ENCODE data around the gene CROCC.
A peak's percentile ranks its signal among the peaks of the same experiment; 100 is the strongest.
"Not testable (repeated sequence)": the region's sequence is repeated elsewhere in the genome, so short reads cannot be mapped to it uniquely, and the experiment has no call there.

Gene CROCC

DNA sequence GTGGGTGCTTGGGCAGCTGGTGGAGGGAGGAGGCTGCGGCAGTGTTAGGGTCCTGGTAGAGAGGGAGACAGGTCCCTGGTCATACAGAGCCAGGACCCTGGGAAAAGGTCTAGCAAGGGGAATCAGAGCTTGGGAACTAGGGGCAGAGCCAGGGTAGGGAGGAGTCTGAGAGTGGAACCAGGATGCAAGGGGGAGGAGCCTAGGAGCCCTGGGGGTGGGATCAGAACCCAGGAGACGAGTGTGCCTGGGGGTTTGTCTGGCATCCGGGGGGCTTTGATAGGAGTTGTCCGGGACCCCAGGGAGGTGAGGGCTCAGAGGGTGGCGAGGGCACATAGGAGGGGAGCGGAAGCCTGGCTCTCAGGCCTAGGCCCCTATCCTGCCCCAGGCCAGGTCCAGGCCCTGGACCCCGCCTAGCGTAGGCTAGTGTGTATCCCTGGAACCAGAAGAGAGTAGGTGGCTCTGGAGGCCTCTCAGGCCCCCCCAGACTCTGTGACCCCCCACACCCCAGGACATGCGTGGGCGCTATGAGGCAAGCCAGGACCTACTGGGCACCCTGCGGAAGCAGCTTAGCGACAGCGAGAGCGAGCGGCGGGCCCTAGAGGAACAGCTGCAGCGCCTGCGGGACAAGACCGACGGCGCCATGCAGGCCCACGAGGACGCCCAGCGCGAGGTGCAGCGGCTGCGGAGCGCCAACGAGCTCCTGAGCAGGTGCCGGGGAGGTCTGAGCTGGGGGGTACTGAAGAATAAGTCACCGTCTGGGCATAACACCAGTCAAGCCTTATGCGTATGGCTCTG lies 17.9 kb downstream of the CROCC start:
- DNase-seq, result not testable (repeated sequence)

DNA sequence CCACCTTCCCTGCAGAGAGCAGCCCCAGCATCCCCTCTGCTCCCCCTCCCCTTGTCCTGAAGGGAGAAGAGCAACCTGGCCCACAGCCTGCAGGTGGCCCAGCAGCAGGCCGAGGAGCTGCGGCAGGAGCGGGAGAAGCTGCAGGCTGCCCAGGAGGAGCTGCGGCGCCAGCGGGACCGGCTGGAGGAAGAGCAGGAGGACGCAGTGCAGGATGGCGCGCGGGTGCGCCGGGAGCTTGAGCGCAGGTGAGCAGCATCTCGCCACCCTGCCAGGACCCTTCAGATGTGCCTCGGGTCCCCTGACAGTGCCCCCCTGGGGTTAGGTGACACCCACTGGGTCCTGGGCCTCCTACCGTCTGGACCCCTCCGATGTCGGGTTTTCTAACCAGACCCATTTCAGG lies 22.3 kb downstream of the CROCC start:
- no peak for DNase-seq

DNA sequence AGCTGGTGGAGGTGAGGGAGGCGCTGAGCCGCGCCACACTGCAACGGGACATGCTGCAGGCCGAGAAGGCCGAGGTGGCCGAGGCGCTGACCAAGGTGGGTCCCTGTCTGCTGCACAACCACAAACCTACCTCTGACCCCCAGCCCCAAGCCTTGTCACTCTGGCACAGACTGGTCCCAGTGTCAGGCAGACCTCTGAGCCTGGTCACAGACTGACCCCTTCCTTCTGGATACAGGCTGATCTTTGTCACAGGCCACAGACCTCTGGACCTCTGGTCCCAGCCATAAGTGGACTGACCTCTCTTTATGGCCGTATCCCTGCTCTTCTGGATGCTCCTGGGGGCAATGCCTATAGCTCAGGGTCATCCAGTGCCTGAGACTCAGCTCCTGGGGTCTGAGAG lies 23.8 kb downstream of the CROCC start:
- not testable (repeated sequence) for DNase-seq

DNA sequence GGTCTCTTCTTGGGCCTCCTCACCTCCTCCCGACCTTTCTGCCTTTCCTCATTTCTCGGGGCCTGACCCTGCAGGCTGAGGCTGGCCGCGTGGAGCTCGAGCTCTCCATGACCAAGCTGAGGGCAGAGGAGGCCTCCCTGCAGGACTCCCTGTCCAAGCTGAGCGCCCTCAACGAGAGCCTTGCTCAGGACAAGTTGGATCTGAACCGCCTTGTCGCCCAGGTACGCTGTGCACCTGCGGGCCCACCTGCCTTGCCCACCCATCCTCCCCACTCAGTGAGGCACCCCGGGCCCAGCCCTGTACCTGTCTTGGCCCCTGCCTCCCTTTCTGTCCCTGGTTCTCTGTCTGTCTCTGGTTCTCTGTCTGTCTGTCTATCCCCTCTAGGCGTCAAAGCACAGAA lies 24.5 kb downstream of the CROCC start:
- not testable (repeated sequence) for DNase-seq

DNA sequence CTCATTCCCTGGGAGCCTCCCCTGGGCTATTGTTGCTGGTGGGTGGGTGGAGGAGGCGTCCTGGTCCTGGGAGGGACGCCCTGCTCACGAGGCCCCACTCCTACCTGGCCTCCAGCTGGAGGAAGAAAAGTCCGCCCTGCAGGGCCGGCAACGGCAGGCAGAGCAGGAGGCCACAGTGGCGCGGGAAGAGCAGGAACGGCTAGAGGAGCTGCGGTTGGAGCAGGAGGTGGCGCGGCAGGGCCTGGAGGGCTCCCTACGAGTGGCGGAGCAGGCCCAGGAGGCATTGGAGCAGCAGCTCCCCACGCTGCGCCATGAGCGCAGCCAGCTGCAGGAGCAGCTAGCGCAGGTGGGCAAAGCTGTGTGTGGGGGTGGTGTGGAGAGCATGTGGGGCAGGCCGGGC lies 24.9 kb downstream of the CROCC start:
- no peak for DNase-seq

DNA sequence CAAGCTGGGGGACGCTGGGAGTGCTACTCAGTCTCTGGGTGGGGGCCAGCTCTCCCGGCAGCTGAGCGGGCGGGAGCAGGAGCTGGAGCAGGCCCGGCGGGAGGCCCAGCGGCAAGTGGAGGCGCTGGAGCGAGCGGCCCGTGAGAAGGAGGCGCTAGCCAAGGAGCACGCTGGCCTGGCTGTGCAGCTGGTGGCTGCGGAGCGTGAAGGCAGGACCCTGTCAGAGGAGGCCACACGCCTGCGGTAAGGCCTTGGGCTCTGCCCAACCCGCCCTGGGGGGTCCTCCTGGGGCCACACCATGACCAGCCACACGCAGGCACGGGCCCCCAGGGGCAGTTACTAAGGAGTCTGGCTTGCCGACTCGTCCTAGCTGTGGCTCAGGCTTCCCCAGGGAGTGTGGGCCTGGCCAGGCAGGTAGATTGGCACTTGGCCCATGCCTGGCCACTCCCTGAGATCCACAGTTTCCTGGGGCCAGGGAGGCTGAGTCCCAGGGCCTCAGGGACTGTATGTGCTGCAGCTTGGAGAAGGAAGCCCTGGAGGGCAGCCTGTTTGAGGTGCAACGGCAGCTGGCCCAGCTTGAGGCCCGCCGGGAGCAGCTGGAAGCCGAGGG lies 26.7 kb downstream of the CROCC start:
- DNase-seq, result peak; percentile 34

DNA sequence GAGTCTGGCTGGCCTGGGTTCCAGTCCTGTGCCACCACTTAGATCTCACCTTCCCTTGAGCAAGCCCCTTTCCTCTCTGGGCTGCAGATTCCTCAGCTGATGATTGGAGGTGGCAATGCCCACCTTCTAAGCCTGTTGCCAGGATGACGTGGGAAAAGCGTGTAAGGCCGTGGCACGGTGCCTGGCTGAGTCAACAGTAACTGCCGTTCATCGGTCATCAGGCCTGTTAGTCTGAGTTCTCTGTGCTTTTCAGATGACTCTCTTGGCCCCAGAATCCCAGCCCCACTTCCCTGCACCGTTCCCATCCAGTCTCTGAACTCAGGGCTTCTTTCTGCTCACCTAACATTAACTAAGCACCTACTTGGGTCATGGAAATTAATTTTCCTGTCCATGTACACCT lies 27.3 kb downstream of the CROCC start:
- not testable (repeated sequence) for DNase-seq

DNA sequence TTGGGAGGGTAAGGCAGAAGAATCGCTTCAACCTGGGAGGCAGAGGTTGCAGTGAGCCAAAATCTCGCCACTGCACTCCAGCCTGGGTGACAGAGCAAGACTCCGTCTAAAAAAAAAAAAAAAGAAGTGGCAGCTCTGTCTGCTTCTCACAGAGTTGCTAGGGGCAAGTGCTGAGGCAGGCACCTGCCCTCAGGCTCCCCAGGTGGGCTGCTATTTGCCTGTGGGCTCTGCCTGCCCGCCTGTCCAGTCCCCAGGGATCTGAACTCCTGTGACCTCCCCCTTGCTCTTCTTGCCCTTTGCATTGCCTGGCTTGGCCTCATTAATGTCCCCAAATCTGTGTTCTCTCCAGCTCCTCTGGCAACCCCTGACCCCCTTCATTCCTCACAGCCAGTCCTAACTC lies 30.6 kb downstream of the CROCC start:
- not testable (repeated sequence) for DNase-seq

DNA sequence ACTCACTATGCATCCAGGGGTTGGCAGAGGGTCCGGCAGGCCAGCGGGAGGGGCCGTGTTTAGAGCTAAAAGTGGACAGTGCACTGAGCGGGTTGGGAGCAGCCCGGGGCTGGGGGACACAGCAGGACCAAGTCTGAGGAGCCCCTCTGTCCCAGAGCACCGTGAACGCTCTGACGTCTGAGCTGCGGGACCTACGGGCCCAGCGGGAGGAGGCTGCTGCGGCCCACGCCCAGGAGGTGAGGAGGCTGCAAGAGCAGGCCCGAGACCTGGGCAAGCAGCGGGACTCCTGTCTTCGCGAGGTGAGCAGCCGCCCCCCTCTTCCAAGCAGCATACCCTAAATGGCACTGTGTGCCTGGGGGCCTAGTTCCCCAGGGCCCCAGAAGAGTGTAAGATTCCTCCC lies 32.8 kb downstream of the CROCC start:
- no peak for DNase-seq

DNA sequence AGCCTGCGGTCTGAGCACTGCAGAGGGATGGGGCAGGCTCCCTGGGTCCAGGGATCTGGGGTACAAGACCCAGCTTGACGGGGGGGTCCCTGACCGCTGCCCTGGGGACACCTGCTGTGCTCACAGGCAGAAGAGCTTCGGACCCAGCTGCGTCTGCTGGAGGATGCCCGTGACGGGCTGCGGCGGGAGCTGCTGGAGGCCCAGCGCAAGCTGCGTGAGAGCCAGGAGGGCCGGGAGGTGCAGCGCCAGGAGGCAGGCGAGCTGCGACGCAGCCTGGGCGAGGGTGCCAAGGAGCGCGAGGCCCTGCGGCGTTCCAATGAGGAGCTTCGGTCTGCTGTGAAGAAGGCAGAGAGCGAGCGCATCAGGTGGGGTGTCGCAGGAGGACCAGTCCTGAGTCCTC lies 33.5 kb downstream of the CROCC start:
- no peak for DNase-seq

DNA sequence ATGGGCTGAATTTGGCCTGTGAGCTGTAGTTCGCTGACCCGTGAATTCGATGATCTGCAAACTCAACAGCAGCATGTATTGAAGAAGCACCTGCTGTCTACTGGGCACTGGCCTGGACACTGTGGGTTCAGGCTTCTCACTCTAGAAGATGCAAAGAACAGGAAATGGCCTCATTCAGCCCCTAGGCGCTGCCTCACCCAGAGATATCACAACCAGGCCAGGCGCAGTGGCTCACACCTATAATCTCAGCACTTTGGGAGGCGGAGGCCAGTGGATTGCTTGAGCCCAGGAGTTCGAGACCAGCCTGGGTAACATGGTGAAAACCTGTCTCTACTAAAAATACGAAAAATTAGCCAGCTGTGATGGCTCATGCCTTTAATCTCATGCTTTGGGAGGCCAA lies 35.0 kb downstream of the CROCC start:
- no peak for DNase-seq

DNA sequence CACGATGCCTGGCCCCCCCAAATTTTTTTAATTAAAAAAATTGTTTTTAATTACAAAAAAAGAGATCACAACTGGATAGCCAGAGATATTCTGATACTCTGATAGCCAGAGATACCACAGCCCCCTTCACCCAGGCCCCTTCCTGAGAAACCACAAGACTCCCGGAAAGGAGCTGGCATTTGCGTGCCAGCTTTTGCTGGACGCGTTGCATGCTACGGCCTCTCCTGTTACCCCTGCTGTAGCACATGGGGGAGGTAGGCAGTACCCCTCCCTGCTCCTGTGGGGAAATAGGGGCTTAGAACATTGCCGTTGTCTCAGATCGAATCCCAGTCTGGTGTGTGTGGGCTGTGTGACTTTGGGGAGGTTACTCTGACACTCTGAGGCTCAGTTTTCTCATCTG lies 36.0 kb downstream of the CROCC start:
- DNase-seq, result no peak

DNA sequence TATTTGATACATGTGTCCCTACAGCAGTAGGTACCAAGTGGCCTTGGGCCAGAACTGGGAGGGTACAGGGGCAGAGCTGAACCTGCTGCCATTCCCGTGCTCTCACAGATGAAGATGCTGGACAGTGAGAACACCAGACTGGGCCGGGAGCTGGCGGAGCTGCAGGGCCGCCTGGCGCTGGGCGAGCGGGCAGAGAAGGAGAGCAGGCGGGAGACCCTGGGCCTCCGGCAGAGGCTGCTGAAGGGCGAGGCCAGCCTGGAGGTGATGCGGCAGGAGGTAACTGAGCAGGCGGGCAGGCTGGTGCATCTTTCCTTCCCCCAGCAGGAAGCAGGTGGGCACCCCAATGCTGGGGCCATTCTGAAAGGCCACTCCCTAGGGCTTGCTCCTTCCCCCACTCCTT lies 36.7 kb downstream of the CROCC start:
- no peak for DNase-seq

DNA sequence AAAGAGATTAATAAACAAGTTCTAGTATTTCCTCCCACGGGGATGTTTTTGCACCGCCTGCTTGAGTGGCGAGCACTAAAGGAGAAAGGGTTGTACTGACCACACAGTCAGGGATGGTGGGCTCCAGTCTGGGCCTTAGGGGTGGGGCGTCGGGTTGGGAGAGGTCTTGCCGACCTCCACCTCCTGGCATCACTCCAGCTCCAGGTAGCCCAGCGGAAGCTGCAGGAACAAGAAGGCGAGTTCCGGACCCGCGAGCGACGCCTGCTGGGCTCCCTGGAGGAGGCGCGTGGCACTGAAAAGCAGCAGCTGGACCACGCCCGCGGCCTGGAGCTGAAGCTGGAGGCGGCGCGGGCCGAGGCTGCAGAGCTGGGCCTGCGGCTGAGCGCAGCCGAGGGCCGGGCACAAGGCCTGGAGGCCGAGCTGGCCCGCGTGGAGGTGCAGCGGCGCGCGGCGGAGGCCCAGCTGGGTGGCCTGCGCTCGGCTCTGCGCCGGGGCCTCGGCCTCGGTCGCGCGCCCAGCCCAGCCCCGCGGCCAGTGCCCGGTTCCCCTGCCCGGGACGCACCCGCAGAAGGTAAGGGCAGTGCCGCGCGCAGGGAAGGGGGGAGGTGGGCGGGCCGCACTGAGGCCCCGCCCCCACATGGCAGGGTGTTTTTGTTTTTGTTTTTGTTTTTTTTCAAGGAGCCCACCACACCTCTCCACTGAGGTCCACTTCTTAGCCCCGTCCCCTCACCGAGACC lies 39.0 kb downstream of the CROCC start:
- peak; percentile 79 for DNase-seq

DNA sequence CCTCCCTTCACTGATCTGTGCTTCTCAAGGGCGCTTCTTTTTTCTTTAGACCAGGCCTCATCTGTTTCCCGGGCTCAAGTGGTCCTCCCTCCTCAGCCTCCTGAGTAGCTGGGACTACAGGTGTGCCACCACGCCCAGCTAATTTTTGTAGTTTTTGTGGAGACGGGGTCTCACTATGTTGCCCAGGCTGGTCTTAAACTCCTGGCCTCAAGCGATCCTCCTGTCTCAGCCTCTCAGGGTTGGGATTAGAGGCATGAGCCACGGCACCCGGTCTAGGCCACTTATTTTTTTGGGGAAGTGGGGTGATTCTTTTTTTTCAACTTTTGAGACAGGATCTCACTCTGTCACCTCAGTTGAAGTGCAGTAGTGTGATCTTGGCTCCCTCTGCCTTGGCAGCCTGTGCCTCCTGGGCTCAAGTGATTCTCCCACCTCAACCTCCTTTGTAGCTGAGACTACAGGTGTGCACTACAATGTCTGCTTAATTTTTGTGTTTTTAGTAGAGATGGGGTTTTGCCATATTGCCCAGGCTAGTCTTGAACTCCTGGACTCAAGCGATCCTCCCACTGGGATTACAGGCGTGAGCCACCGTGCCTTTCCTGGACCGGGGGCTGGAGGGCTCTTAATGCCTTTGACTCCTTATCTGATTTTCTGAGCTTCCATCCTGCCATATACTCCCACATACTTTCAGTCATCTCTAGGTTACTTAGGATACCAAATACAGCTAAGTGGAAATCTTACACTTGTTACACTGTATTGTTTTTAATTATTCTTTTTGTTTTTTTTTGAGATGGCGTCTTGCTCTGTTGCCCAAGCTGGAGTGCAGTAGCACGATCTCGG lies 39.8 kb downstream of the CROCC start:
- DNase-seq, result no peak

DNA sequence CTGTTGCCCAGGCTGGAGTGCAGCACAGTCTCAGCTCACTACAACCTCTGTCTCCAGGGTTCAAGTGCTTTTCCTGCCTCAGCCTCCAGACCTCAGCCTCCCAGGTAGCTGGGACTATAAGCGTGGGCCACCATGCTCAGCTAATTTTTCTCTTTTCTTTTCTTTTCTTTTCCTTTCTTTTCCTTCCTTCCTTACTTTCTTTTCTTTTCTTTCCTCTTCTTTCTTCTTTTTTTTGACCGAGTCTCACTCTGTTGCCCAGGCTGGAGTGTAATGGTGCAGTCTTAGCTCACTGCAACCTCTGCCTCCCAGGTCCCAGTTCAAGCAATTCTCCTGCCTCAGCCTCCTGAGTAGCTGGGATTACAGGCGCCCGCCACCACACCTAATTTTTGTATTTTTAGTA lies 42.4 kb downstream of the CROCC start:
- DNase-seq, result not testable (repeated sequence)

DNA sequence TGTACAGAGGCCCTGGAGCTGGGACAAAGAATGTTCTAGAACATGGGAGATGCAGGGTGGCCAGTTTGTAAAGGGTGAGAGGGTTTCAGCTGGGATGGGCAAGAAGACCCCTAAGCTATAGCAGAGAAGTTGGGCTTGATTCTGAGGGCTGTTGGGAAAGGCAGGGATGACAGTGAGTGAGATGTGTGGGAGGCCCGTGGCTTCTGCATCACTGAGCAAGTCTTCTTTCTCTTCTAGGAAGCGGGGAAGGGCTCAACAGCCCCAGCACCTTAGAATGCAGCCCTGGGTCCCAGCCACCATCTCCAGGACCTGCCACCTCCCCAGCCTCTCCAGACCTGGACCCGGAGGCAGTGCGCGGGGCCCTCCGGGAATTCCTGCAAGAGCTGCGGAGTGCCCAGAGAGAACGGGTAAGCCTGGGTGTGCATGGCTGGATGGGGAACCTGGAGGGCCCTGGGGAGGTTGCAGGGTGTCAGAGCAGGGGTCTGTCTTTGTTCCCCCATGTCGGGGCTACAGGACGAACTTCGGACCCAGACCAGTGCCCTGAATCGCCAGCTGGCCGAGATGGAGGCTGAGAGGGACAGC lies 43.8 kb downstream of the CROCC start:
- no peak for DNase-seq

DNA sequence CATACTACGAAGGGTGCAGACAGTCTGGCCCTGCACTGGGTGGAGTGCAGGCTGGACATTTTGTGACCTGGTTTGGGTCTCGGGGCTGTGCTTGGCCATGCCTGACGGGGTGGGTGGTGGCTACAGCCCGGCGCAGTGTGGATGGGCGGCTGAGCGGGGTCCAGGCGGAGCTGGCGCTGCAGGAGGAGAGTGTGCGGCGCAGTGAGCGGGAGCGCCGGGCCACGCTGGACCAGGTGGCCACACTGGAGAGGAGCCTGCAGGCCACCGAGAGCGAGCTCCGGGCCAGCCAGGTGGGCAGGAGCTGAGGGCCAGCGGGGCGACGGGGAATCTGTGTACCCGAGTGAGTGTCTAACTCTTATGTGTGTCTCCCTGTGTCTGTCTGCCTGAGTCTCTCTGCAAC lies 44.6 kb downstream of the CROCC start:
- DNase-seq, result no peak

DNA sequence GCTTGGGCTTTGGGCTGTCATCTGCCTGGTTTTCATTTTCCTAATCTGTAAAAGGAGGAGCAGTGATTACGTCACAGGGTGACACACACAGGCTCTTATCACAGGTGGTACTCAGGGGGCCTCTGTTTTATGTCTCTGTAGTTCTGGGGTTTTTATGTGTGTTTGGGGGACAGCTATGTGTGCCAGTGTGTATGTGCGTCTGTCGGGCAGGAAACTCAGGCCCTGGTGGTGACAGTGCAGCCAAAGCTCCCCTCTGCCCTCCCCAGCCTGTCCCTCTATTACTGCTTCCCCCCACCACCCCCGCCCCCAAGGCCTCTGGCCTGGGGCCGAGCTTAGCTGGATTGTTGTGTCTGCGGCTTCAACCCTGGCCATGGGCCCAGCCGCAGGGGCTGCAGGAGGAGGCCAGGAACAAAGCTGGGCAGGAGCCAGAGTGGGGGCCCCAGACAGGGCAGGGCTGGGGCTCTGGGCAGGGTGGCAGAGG lies 45.4 kb downstream of the CROCC start:
- DNase-seq, result no peak

DNA sequence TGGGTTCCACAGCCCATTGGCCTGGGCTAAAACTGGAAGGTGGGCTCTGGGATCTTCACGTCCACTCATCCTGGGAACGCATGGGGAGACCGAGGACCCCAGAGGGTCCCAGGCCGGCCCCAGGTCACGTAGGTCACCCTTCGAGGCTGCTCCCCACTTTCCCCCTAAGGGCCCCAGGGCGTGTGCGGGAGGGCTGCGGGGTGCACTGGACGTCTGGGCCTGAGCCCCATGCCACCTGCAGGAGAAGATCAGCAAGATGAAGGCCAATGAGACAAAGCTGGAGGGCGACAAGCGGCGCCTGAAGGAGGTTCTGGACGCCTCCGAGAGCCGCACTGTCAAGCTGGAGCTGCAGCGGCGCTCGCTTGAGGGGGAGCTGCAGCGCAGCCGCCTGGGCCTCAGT lies 46.2 kb downstream of the CROCC start:
- no peak for DNase-seq

DNA sequence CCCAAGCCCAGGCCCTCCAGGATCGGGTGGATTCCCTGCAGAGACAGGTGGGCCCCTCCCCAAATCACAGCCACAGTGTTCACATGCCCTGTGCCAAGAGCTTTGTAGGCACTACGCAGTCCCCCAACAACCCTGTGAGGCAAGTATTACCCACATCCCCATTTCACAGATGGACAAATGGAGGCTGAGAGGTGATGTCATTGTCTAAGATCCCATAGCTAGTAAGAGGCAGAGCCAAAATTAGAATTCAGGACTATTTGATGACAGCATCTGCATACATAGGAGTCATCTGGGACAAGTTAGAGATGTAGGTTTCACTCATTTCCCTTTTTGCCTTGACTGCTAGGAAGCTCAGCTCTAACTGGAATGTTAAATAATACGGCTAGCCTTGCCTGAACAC lies 46.6 kb downstream of the CROCC start:
- DNase-seq, result no peak

DNA sequence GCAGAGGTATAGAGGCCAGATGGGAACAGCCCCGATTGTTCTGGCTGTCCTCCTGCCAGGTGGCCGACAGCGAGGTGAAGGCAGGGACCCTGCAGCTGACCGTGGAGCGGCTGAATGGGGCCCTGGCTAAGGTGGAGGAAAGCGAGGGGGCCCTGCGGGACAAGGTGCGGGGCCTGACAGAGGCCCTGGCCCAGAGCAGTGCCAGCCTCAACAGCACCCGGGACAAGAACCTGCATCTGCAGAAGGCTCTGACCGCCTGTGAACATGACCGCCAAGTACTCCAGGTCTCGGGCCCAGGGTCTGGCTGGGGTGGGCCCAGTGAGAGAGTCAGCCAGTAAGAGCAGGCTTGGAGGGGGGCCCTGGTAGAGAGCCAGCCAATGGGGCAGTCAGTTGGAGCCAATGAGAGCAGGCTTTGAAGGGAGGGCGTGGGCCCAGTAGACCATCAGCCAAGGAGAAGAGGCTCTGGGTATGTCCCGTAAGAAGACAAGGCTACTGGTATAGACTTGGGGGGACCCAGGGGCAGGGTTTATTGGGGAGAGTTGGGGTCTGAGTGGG lies 47.4 kb downstream of the CROCC start:
- DNase-seq, result no peak
